GM19043 (cell line): ENCODE data around the gene WWC1.
"Not testable (repeated sequence)": the region's sequence is repeated elsewhere in the genome, so short reads cannot be mapped to it uniquely, and the experiment has no call there.

Experiments
- ATAC-seq: cut with Tn5 transposase; IDR thresholded peaks from one replicate; pipeline ENCODE4 v1.9.1; 2021; ENCODE audit warnings: low read depth; ENCODE audit not compliant: unreplicated experiment

Gene WWC1

DNA sequence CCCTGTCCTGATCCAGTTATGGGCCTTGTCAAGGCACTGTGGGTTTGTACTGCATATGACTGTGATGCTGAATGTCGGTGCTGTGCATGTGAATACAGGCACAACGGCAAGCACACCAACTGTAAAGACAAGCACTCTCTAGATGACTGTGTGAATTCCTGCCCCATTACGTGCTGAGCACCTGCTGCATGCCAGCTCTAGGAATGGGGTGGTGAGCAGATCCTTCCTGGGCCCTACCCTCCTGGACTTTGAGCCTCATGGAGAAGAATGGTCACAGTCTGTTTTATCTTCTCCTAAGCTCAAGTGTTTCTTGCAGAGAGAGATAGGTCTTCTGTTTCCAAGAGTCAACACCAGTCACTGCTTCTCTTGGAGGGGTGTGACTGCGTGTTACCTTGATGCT lies 138.9 kb downstream of the WWC1 start:
- no peak for ATAC-seq

DNA sequence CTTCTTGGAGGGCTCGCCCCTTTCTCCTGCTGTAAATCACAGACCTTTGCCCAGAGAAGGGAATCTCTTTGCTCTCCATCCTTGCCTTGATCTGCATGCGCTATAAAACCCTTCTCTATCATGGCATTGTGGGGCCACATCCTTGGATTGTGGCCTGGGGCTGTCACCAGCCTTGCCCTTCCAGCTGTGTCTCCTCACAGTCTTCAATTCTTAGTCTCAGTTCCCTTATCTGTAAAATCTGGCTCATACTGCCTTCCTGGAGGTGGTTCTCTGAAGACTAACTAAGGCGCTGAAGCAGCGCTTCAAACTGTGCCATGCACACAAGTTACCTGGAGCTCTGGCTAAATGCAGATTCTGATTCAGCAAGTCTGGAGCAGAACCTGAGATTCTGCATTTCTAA lies 141.5 kb downstream of the WWC1 start:
- no peak for ATAC-seq

DNA sequence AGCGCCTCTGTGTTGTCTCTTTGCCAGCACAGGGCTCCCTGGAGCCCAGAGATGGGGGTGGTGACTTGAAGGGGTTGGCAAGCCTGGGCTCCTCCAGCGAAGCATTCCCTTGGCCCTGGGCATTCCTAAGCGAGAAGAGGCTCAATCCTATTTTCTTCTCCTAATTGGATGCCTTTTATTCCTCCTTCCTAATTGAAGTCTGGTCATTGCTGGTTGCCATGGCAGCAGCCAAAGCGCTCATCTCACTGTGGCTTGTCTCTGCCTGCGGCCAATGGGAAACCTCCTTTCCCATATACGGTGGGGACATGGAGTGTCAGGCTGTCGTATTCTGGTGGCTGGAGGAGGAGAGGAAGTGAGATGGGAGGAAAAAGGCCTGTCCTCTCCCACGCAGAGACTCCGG lies 142.6 kb downstream of the WWC1 start:
- ATAC-seq, result no peak

DNA sequence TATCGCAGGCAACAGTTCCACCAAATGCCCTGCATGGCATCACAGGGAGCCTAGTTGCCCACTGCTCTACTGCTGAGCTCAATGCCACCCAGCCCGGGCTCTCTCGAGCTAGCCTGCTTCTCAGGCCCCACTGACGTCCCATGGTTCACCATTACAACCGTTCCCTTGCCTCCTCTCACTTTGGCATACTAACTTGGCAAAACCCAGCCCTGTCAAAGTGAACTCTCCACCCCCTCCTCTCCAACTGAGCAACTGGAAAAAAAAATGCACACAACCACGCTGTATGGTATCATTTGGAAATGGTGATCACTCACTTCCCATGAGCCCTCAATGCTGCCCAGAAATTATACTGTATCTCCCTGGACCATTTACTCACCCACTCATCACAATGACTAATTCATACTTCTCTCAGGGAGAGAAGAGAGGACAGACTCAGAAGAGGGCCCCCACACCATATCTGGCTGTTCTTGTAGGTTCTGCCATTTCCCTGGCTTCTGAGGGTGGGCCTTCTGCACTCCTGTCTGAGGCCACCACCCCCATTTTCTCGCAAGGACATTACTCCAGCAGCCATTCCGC lies 143.4 kb downstream of the WWC1 start:
- ATAC-seq, result no peak

DNA sequence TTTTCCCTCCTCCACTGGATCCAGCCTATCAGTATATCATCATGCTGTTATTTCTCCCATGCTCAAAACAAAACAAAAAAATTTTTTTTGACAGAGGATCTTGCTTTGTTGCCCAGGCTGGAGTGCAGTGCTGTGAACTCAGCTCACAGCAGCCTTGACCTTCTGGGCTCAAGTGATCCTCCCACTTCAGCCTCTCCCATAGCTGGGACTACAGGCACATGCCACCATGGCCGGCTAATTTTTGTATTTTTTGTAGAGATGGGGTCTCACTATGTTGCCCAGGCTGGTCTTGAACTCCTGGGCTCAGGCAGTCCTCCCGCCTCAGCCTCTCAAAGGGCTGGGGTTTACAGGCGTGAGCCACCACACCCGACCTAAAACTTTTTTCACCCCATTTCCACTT lies 143.9 kb downstream of the WWC1 start:
- ATAC-seq, result not testable (repeated sequence)

- no peak for ATAC-seq
Measured at GRCh38 chr5:168438349-168438748, 146.9 kb downstream of the WWC1 start.

DNA sequence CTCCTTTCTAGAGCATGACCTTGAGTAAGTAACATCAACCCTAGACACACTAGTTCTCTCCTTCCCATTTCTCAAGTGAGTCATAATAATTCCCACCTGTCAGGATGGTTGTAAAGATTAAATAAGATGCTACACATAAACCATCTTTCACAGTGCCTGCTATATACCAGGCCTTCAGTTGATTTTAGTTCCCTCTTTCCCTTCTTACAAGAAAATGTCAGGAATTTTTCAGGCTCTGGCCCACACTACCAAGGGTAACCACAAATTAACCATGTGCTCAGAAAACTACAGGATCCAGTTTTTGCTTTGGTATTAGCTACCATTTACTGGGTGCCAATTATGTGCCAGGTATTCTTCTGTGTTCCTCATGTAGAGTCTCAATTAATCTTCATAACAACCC lies 152.1 kb downstream of the WWC1 start:
- ATAC-seq, result no peak

DNA sequence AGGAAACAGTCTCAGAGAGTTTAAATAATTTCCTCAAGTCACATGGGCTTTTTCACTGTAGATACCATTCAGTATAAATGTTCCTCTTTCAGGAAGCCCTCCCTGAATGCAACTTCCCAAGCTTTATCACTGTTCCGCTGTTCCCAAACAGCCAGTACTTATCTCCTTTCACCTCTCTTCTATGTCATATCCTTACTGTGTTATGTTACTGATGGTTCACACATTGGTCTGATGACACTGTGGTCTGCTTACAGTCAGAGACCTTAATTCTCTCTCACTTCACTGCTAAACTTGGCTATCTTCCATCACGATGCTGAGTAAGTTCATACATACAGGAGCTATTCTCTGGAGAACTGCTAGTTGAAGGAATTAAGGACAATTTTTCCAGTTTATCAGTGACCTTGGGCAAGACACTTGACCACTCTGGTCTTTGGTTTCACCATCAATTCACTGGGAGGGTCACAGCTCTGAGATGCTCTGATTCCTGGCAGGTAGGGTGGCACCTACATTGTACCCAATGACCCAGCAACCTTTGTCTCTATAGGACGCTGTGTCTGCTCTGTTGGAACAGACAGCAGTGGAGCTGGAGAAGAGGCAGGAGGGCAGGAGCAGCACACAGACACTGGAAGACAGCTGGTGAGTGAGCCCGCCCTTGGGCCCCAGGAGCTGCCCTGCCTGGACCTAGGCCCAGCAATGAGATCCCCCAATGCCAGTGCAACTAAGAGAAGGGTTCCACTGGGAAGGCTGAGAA lies 152.7 kb downstream of the WWC1 start:
- ATAC-seq, result no peak

DNA sequence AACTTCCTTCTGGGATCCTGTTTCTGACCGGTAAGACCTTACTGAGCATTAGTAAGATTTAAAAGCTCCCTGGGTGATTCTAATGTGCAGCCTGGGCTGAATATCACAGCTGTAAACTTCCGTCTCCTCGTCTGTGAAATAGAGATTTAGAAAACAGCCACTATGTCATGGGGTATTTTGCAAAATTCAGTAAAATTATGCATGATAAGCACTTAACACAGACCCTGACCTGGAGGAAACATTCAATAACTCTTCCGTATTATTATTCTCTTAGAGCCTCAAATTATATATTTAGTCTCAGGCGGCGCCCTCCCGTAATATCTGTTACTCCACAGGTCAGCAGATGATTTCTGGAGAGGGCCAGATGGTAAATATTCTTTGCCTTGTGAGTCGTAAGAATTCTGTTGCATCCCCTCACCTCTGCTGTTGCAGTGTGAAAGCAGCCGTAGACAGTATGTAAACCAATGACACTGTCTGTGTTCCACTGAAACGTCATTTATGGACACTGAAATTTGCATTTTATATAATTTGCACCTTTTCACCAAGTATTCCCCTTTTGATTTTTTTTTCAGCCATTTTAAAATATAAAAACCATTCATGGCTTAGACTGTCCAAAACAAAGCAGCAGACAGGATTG lies 155.7 kb downstream of the WWC1 start:
- no peak for ATAC-seq

DNA sequence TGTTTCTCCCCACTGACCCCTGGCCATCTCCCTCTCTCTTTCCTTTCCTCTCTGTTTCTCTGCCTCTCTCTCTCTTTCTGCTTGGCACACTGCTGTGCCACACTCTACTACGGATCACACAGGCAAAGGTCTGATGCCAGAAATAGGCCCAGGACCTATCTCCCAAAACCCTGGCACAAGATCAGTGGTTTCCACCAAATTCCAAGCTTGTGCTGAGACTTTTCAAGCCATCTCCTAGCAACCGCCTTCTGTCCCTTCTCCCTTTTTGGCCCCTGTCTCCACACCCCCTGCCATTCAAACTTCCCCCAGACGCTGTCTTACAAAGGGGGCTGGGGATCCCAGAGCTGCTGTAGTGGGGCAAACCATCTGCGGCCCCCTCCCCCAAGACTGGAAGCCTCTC lies 156.4 kb downstream of the WWC1 start:
- ATAC-seq, result no peak

- no peak for ATAC-seq
Measured at GRCh38 chr5:168449166-168449565, 157.7 kb downstream of the WWC1 start.

DNA sequence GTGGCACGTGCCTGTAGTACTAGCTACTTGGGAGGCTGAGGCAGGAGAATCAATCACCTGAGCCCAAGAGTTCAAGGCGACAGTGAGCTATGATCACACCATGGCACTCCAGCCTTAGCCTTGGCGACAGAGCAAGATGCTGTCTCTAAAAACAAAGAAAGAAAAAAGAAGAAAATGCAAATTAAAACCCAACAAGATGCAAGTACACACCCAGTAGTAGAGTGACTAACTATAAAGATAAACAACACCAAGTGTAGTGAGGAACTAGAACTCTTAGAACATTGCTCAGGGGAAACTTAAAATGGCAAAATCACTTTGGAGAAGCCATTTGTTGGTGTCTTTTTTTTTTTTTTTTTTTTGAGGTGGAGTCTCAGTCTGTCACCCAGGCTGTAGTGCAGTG lies 160.1 kb downstream of the WWC1 start:
- no peak for ATAC-seq

DNA sequence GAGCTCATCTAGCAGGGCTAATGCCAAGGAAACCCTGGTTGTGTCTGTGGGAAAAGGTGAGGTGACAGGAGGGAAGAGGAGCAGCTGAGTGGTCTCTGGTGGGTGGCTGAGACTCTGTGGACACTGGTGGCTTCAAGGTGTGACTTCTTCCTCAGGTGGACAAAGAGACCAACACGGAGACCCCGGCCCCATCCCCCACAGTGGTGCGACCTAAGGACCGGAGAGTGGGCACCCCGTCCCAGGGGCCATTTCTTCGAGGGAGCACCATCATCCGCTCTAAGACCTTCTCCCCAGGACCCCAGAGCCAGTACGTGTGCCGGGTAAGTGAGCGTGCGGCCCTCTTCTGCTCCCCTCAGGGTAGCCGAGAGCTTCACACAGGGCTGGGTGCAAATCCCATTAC lies 163.8 kb downstream of the WWC1 start:
- no peak for ATAC-seq

GRCh38 chr5:168457542-168457941 lies 166.1 kb downstream of the WWC1 start:
- no peak for ATAC-seq

- no peak for ATAC-seq
Measured at GRCh38 chr5:168460606-168461005, 169.2 kb downstream of the WWC1 start.

DNA sequence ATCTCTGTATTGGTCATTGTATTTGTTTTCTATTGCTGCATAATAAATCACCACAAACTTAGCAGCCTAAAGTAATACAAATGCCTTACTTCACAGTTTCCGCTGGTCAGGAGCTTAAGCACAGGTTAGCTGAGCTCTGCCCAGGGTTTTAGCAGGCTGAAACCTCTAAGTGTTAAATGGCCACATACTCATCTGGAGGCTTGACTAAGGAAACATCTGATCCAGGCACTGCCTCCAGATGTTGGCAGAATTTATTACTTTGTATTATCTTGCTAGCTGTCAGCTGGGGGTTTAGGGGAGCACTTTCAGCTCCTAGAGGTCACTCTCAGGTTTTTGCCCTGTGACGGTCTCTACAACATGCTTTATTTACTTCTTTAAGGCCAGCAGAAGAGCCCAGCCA lies 171.6 kb downstream of the WWC1 start:
- ATAC-seq, result no peak

DNA sequence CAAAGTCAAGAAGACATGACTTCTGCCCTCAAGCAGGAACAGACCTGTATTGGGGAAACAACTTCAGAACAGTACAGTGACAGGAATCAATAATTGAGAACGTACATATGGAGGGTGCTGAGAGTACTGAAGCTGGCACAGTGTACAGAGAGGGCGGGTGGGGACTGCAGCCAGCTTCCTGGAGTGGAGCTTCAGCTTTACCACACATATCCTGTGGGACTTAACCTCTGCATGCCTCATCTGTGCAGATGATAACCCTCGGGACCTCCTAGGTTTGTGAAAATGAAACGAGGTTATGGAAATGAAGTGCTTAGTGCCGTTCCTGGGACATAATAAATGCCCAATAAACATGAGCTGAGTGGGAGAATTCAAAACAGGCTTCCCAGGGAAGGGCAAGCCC lies 172.8 kb downstream of the WWC1 start:
- no peak for ATAC-seq

DNA sequence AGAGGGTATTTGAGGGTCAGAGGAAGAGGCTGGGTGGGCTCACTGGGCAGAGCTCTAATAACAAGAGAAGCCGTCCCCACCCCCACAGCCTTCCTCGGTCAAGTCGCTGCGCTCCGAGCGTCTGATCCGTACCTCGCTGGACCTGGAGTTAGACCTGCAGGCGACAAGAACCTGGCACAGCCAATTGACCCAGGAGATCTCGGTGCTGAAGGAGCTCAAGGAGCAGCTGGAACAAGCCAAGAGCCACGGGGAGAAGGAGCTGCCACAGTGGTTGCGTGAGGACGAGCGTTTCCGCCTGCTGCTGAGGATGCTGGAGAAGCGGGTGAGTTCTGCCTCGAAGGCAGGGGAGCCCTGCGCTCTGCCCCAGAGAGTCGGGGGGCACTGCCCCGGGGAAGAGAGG lies 173.2 kb downstream of the WWC1 start:
- no peak for ATAC-seq

GRCh38 chr5:168467755-168468330 lies 176.4 kb downstream of the WWC1 start:
- ATAC-seq, result no peak

GRCh38 chr5:168468836-168469235 lies 177.4 kb downstream of the WWC1 start:
- ATAC-seq, result no peak

DNA sequence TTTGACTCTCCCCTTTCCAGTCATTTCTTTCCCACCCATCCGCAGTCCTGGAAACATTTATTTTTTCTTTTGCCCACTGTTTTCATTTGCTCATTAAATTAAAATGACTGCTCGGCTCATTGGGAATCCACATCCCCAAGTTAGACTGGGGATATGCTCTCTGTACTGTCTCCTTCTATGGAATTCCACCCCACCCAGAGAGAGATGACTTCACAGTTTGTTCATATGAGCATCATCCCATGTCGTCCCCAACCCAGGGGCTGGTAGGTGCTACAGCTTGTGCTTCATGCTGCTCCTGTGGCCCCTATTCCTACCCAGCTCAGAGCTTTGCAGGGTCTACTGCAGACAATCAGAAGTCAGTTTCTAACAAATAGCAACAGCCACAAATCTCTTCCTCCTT lies 178.4 kb downstream of the WWC1 start:
- no peak for ATAC-seq

DNA sequence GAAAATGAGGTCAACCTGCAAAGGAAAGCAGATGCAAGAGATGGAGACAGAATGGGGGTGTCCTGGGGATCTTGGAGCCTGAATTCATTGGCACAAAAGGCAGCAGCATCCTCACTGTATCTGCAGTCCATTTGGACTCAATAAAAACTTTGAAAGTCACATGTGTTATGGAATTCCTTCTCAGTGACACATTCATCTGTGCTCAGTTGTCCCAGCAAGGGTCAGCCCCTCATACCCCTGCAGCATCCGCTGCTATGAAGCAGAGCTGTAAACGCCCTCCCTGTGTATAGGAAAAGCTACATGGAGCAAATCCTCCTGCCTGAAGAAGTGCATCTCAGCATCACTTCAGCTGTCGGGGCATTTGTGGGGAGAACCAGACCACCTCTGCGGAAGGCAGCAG lies 180.3 kb downstream of the WWC1 start:
- ATAC-seq, result no peak
